Measurements from ENCODE around the gene ATP2B1. TPM values are rescaled to one million over a fixed set of nuclear protein-coding genes. Genes with fewer than 3 reads are reported as not detected.

The ATP2B1 gene
- total and polyA plus RNA-seq, 2 of the 13 experiments (the other 11 are each of a cell fraction or from before 2014, with no cell fraction given) = 12.1 to 60.2 TPM

DNA sequence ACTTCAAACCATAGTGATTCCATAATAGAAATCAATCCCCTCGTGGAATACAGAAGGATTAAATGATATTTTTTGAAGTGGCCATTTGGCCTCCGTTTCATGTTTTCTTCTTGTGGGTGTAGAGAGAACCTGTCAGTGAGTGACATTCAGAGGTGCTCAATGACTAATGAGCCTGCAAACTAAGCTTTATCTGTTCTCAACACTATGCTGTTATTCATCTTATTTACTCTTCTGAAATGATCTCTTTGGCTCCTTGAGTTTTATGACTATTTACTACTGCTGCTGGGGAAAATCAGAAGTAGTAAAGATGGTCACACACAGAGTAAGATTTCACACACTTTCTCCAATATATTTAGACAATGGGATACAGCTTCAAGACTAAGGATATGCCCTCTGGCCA, 30.4 kb downstream of the ATP2B1 start (continued):
- no peak for TF ChIP-seq THYN1 (CRISPR knock-in tag; IDR thresholded peaks at IDR 0.05; ENCODE audit: borderline replicate concordance, low read depth)
- no peak for TF ChIP-seq ARID5B (CRISPR knock-in tag; IDR thresholded peaks at IDR 0.05)
- TF ChIP-seq ZNF598 (CRISPR knock-in tag; IDR thresholded peaks at IDR 0.05; ENCODE audit: borderline replicate concordance) = no peak
- TF ChIP-seq ZNF556 (CRISPR knock-in tag; IDR thresholded peaks at IDR 0.05; ENCODE audit: borderline replicate concordance) = no peak

DNA sequence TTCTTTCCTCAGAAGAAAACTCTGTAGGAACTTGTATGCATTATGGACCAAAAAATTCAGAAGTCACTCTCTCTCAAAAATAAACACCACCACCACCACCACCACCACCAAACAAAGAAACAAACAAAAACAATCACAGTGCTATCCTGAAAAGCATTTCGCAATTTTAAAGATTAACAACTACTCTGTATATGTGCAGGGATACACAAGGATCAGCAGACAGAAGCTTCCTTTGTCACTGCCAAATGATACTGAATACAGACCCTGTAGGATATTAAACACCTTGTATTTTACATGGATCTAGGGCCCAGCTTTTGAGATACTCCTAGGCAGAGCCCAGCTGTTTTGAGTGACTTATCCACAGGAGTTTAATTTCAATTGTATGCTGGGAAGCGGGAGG, 31.7 kb downstream of the ATP2B1 start:
- no peaks in the 10 kb centered on the region for H3K27me3 ChIP-seq (ENCODE audit: control insufficient read depth in 1 of 2, insufficient read depth in 2 of 2, low read length in 2 of 2)
- H3K36me3 ChIP-seq (replicated peaks in 1 of 2; ENCODE audit: control insufficient read depth in 1 of 2, insufficient read depth in 2 of 2, low read length in 2 of 2) = no peaks in the 10 kb centered on the region
- BruUV-seq (replicated peaks) = no TSS peak
- no peak overlapping the region for H3K27ac ChIP-seq (ENCODE audit: extremely low read length, insufficient read depth, low read length)
- ChIA-PET CTCF (ENCODE audit: low intra/inter-chr PET ratio, low total read pairs) (no interaction called here), POLR2A (interaction anchor here (1.5 kb wide), 1 partner anchor 44 kb away, joined by 3 read pairs; no protein-coding TSS in a partner anchor)
- TF ChIP-seq CEBPB (IDR thresholded peaks at IDR 0.05; ENCODE audit: borderline replicate concordance, low read depth, low read length) (peak; percentile 68), AGO2 (optimal IDR thresholded peaks at IDR 0.05; ENCODE audit: low read depth, low read length) (no peak), FOXP1 (IDR thresholded peaks at IDR 0.05) (no peak), FOXP1 (CRISPR knock-in tag; IDR thresholded peaks at IDR 0.05) (0 out of 2 replicates have a peak, but pooled peaks have one; percentile 12), NFATC3 (CRISPR knock-in tag; IDR thresholded peaks at IDR 0.05) (no peak), ATF1 (CRISPR knock-in tag; IDR thresholded peaks at IDR 0.05) (no peak), ZBTB38 (CRISPR knock-in tag; IDR thresholded peaks at IDR 0.05) (no peak), CEBPG (CRISPR knock-in tag; IDR thresholded peaks at IDR 0.05) (0 out of 2 replicates have a peak, but pooled peaks have one; percentile 5), ZNF296 (CRISPR knock-in tag; conservative IDR thresholded peaks at IDR 0.05) (no peak)
- TF ChIP-seq, protein P1, sequence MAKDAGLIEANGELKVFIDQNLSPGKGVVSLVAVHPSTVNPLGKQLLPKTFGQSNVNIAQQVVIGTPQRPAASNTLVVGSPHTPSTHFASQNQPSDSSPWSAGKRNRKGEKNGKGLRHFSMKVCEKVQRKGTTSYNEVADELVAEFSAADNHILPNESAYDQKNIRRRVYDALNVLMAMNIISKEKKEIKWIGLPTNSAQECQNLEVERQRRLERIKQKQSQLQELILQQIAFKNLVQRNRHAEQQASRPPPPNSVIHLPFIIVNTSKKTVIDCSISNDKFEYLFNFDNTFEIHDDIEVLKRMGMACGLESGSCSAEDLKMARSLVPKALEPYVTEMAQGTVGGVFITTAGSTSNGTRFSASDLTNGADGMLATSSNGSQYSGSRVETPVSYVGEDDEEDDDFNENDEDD (CRISPR knock-in tag; IDR thresholded peaks at IDR 0.05; ENCODE audit: borderline replicate concordance) = no peak
- WGBS (ENCODE audit: low lambda C conversion rate) = 98% methylated on average over 2 of the region's 2 CpGs
- H3K9ac ChIP-seq (ENCODE audit: insufficient read depth, low read depth, low read length) = no peak overlapping the region
- ATAC-seq = peak; percentile 48; the same call in 2 of the 3 replicates
- H3K4me1 ChIP-seq (ENCODE audit: insufficient read depth, low read length) = peaks cover 31% of the 10 kb centered on the region
- no peak overlapping the region for H2AFZ ChIP-seq (ENCODE audit: low read length)
- no peaks in the 10 kb centered on the region; the same call in 1 of the 2 replicates for H4K20me1 ChIP-seq (ENCODE audit: insufficient read depth, low read length)
- peaks cover 90% of the 10 kb centered on the region for H3K79me2 ChIP-seq (ENCODE audit: insufficient read depth, low read length)
- no peak overlapping the region for H3K4me3 ChIP-seq (replicated peaks in 1 of 3; ENCODE audit: insufficient read depth in 1 of 3, low read depth in 2 of 3, low read length in 3 of 3)
- no peak for DNase-seq (ENCODE audit: low spot score)
- FAIRE-seq = no peak
- no peak overlapping the region for H3K4me2 ChIP-seq (ENCODE audit: low read depth, low read length)
- in situ Hi-C loops (cut with HindIII; ENCODE audit: extremely low pct_ligation_motif_present, low pct_unique_long_range_greater_than_20kb) (no loop called here), intact Hi-C loops (cut with micrococcal nuclease; ENCODE audit: unreplicated experiment) (no loop called here)
- H3K9me3 ChIP-seq (ENCODE audit: low read length) = peaks cover 25% of the 10 kb centered on the region
